ENCODE results near the gene FRMPD2.
"Not testable (repeated sequence)": the region's sequence is repeated elsewhere in the genome, so short reads cannot be mapped to it uniquely, and the experiment has no call there.

Gene FRMPD2

GRCh38 chr10:48289501-48290238 is 15.2 kb upstream of the FRMPD2 start:
- DNase-seq = peak; percentile 46

GRCh38 chr10:48288661-48289060 is 14.2 kb upstream of the FRMPD2 start:
- DNase-seq = no peak

GRCh38 chr10:48287417-48288391 is 13.2 kb upstream of the FRMPD2 start:
- DNase-seq = no peak

- DNase-seq = no peak
These were observed 11.9 kb upstream of the FRMPD2 start for GRCh38 chr10:48286356-48286755.

GRCh38 chr10:48285710-48286109 is 11.2 kb upstream of the FRMPD2 start:
- no peak for DNase-seq

- no peak for DNase-seq
These were observed 10.3 kb upstream of the FRMPD2 start for GRCh38 chr10:48284811-48285210.

- DNase-seq = no peak
These were observed 9.6 kb upstream of the FRMPD2 start for GRCh38 chr10:48284002-48284546.

- DNase-seq = no peak
These were observed 8.3 kb upstream of the FRMPD2 start for GRCh38 chr10:48282829-48283228.

- DNase-seq = not testable (repeated sequence)
These were observed 7.2 kb upstream of the FRMPD2 start for GRCh38 chr10:48281697-48282096.

- no peak for DNase-seq
These were observed 4.7 kb upstream of the FRMPD2 start for GRCh38 chr10:48279081-48279751.

- DNase-seq = no peak
These were observed 2.6 kb upstream of the FRMPD2 start for GRCh38 chr10:48277093-48277492.

- DNase-seq = no peak
These were observed 755 bp downstream of the FRMPD2 start for GRCh38 chr10:48273741-48274140.

- no peak for DNase-seq
These were observed 1.8 kb downstream of the FRMPD2 start for GRCh38 chr10:48272682-48273081.

GRCh38 chr10:48271047-48271730 is 3.3 kb downstream of the FRMPD2 start:
- DNase-seq = no peak

GRCh38 chr10:48266528-48266927 is 8.0 kb downstream of the FRMPD2 start:
- DNase-seq = no peak

GRCh38 chr10:48258105-48258504 is 16.4 kb downstream of the FRMPD2 start:
- no peak for DNase-seq

- no peak for DNase-seq
These were observed 17.0 kb downstream of the FRMPD2 start for GRCh38 chr10:48257407-48257961.

GRCh38 chr10:48255722-48256121 is 18.8 kb downstream of the FRMPD2 start:
- no peak for DNase-seq

GRCh38 chr10:48254750-48255512 is 19.6 kb downstream of the FRMPD2 start:
- no peak for DNase-seq

GRCh38 chr10:48253970-48254657 is 20.4 kb downstream of the FRMPD2 start:
- DNase-seq = no peak

GRCh38 chr10:48252354-48252650 is 22.2 kb downstream of the FRMPD2 start:
- no peak for DNase-seq
